GM23338 (cell line): ENCODE data around the gene GPC6. TPM values are rescaled to one million over a fixed set of nuclear protein-coding genes. Genes with fewer than 3 reads are reported as not detected.

Experiments
- ATAC-seq: fragments of 200-7000 bp; cut with Tn5 transposase; 3 replicates; pipeline ENCODE4 v1.9.1; 2020
- DNase-seq: peaks from one replicate; pipeline ENCODE4 v3.0.0-alpha.2; 2015; ENCODE audit warnings: low spot score
- H2AFZ ChIP-seq: fragments of 200-600 bp; sonication (generic); 2 replicates; pipeline ENCODE4 v1.8.0; 2016; ENCODE audit warnings: antibody characterized with exemption, mild to moderate bottlenecking, moderate library complexity
- H3F3A ChIP-seq: fragments of 200-600 bp; sonication (generic); replicated peaks from 2 replicates; pipeline ENCODE4 v1.8.0; 2017; ENCODE audit warnings: antibody characterized with exemption, mixed run types, low read depth
- H3K27ac ChIP-seq: fragments of 200-600 bp; sonication (generic); 2 replicates; pipeline ENCODE4 v1.6.1; 2016; ENCODE audit warnings: low read depth
- H3K27me3 ChIP-seq: fragments of 200-600 bp; sonication (generic); 2 replicates; pipeline ENCODE4 v1.8.0; 2016; ENCODE audit warnings: mild to moderate bottlenecking, mixed run types, moderate library complexity; ENCODE audit not compliant: insufficient read depth
- H3K36me3 ChIP-seq: fragments of 200-600 bp; sonication (generic); 2 replicates; pipeline ENCODE4 v1.8.0; 2016; ENCODE audit warnings: mild to moderate bottlenecking; ENCODE audit not compliant: insufficient read depth
- H3K4me1 ChIP-seq: fragments of 200-600 bp; sonication (generic); 2 replicates; pipeline ENCODE4 v1.8.0; 2016; ENCODE audit warnings: mild to moderate bottlenecking, moderate library complexity; ENCODE audit not compliant: insufficient read depth
- H3K4me2 ChIP-seq: fragments of 200-600 bp; sonication (generic); 2 replicates; pipeline ENCODE4 v1.7.1; 2017; ENCODE audit warnings: mixed run types
- H3K4me3 ChIP-seq: fragments of 200-600 bp; sonication (generic); 2 replicates; pipeline ENCODE4 v1.6.1; 2016; ENCODE audit warnings: mixed run types
- H3K79me2 ChIP-seq: fragments of 200-600 bp; sonication (generic); replicated peaks from 2 replicates; pipeline ENCODE4 v1.8.0; 2017; ENCODE audit warnings: mild to moderate bottlenecking; ENCODE audit not compliant: insufficient read depth
- H3K9me2 ChIP-seq: fragments of 200-600 bp; sonication (generic); 2 replicates; pipeline ENCODE4 v1.8.0; 2017; ENCODE audit not compliant: insufficient read depth
- H4K20me1 ChIP-seq: fragments of 200-600 bp; sonication (generic); replicated peaks from 2 replicates; pipeline ENCODE4 v1.8.0; 2017; ENCODE audit warnings: mild to moderate bottlenecking; ENCODE audit not compliant: insufficient read depth
- H3K27ac Mint-ChIP-seq: 2 replicates; pipeline ENCODE4 v1.8.0; 2020; ENCODE audit warnings: inconsistent platforms, mild to moderate bottlenecking, moderate library complexity, mixed read lengths
- H3K27me3 Mint-ChIP-seq: 3 replicates; pipeline ENCODE4 v1.8.0; 2022; ENCODE audit warnings: low read depth, mild to moderate bottlenecking, moderate library complexity, mixed read lengths, inconsistent platforms; ENCODE audit not compliant: insufficient read depth, poor library complexity
- H3K36me3 Mint-ChIP-seq: 3 replicates; pipeline ENCODE4 v1.8.0; 2021; ENCODE audit warnings: low read depth, mild to moderate bottlenecking, inconsistent platforms, moderate library complexity, mixed read lengths
- H3K4me1 Mint-ChIP-seq: 3 replicates; pipeline ENCODE4 v1.8.0; 2020; ENCODE audit warnings: mild to moderate bottlenecking, inconsistent platforms, mixed read lengths
- H3K4me3 Mint-ChIP-seq: 3 replicates; pipeline ENCODE4 v1.8.0; 2021; ENCODE audit warnings: moderate library complexity, mild to moderate bottlenecking, inconsistent platforms, mixed read lengths
- H3K9me3 Mint-ChIP-seq: 3 replicates; pipeline ENCODE4 v1.8.0; 2020; ENCODE audit warnings: moderate library complexity, mild to moderate bottlenecking, inconsistent platforms, mixed read lengths
- CREB1 ChIP-seq: fragments of 250-450 bp; sonication (Bioruptor Pico); IDR thresholded peaks from 2 replicates; pipeline ENCODE4 v1.5.0; 2020; ENCODE audit warnings: low read depth, mild to moderate bottlenecking, moderate library complexity
- NANOG ChIP-seq: IDR thresholded peaks from 2 replicates; pipeline ENCODE4 v1.6.1; 2016; ENCODE audit warnings: antibody characterized with exemption, borderline replicate concordance
- ZNF114 ChIP-seq: fragments of 250-450 bp; sonication (Bioruptor Pico); IDR thresholded peaks from 2 replicates; pipeline ENCODE4 v1.5.0; 2020; ENCODE audit warnings: mild to moderate bottlenecking, moderate library complexity
- polyA plus RNA-seq: library from polyadenylated mRNA; unstranded; fragments of >200 nt; fragmentation: Nextera tagmentation; extraction: Ambion mirVana; gene quantifications from 2 replicates; pipeline ENCODE4 v1.2.1, GENCODE V29; 2016
- total RNA-seq: library from RNA; depleted of rRNA; stranded (reverse); fragments of >200 nt; shearing (Covaris generic); gene quantifications from 2 replicates; pipeline ENCODE4 v1.2.3, GENCODE V29; 2014
- TF ChIP-seq, protein P1 (sequence below): fragments of 250-450 bp; sonication (Bioruptor Pico); IDR thresholded peaks from 2 replicates; pipeline ENCODE4 v1.5.0; 2020; ENCODE audit warnings: mild to moderate bottlenecking, moderate library complexity
- TF ChIP-seq, protein P2 (sequence below): IDR thresholded peaks from 2 replicates; pipeline ENCODE4 v1.6.1; 2016; ENCODE audit warnings: antibody characterized with exemption

Gene GPC6
- total and polyA plus RNA-seq, 2 experiments from 2014 or later, result 6.4 to 28.6 TPM

DNA sequence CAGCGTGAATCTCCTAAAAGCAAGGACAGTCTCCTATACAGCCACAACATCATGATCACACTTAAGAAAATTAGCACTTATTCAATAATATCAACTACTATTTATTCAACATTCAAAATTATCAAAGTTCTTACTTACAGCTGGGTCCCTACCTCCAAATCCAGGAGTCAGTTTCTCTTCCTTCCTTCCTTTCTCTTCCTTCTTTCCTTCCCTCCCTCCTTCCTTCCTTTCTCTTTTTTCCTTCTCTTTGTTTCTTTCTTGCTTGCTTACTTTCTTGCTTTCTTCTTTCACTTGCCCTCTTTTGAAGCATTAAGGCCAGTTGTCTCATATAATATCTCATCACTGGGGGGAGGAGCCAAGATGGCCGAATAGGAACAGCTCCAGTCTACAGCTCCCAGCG lies 1145.2 kb downstream of the GPC6 start (continued):
- TF ChIP-seq, protein P1, sequence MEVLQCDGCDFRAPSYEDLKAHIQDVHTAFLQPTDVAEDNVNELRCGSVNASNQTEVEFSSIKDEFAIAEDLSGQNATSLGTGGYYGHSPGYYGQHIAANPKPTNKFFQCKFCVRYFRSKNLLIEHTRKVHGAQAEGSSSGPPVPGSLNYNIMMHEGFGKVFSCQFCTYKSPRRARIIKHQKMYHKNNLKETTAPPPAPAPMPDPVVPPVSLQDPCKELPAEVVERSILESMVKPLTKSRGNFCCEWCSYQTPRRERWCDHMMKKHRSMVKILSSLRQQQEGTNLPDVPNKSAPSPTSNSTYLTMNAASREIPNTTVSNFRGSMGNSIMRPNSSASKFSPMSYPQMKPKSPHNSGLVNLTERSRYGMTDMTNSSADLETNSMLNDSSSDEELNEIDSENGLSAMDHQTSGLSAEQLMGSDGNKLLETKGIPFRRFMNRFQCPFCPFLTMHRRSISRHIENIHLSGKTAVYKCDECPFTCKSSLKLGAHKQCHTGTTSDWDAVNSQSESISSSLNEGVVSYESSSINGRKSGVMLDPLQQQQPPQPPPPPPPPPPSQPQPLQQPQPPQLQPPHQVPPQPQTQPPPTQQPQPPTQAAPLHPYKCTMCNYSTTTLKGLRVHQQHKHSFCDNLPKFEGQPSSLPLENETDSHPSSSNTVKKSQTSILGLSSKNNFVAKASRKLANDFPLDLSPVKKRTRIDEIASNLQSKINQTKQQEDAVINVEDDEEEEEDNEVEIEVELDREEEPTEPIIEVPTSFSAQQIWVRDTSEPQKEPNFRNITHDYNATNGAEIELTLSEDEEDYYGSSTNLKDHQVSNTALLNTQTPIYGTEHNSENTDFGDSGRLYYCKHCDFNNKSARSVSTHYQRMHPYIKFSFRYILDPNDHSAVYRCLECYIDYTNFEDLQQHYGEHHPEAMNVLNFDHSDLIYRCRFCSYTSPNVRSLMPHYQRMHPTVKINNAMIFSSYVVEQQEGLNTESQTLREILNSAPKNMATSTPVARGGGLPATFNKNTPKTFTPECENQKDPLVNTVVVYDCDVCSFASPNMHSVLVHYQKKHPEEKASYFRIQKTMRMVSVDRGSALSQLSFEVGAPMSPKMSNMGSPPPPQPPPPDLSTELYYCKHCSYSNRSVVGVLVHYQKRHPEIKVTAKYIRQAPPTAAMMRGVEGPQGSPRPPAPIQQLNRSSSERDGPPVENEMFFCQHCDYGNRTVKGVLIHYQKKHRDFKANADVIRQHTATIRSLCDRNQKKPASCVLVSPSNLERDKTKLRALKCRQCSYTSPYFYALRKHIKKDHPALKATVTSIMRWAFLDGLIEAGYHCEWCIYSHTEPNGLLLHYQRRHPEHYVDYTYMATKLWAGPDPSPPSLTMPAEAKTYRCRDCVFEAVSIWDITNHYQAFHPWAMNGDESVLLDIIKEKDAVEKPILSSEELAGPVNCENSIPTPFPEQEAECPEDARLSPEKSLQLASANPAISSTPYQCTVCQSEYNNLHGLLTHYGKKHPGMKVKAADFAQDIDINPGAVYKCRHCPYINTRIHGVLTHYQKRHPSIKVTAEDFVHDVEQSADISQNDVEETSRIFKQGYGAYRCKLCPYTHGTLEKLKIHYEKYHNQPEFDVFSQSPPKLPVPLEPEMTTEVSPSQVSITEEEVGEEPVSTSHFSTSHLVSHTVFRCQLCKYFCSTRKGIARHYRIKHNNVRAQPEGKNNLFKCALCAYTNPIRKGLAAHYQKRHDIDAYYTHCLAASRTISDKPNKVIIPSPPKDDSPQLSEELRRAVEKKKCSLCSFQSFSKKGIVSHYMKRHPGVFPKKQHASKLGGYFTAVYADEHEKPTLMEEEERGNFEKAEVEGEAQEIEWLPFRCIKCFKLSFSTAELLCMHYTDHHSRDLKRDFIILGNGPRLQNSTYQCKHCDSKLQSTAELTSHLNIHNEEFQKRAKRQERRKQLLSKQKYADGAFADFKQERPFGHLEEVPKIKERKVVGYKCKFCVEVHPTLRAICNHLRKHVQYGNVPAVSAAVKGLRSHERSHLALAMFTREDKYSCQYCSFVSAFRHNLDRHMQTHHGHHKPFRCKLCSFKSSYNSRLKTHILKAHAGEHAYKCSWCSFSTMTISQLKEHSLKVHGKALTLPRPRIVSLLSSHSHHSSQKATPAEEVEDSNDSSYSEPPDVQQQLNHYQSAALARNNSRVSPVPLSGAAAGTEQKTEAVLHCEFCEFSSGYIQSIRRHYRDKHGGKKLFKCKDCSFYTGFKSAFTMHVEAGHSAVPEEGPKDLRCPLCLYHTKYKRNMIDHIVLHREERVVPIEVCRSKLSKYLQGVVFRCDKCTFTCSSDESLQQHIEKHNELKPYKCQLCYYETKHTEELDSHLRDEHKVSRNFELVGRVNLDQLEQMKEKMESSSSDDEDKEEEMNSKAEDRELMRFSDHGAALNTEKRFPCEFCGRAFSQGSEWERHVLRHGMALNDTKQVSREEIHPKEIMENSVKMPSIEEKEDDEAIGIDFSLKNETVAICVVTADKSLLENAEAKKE (CRISPR knock-in tag), result no peak

DNA sequence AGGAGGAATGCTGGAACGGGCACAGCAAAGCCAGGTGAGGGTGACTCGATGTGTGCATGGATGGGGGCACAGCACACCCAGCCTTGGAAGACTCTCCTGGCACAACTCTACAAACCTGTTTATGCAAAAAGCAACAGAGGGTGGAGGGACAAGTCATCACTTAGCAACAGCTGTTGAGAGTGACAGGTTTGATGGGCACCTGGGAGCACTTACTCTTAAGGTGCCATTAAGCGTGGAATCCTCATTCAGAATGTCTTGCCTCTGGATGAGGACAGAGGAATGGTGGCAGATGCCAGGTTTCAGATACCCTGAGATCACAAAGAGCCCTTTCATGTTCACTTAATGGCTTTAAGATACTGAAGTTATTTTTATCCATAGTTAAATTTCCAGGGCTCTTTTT lies 1155.9 kb downstream of the GPC6 start:
- no peak overlapping the region for H3K27ac ChIP-seq
- no peak overlapping the region for H3K4me3 ChIP-seq
- H3K36me3 ChIP-seq, result no peaks in the 10 kb centered on the region
- no peaks in the 10 kb centered on the region for H3K9me2 ChIP-seq
- no peaks in the 10 kb centered on the region; the same call in 1 of the 2 replicates for H3K4me1 ChIP-seq
- H3K27me3 Mint-ChIP-seq, result no peaks in the 10 kb centered on the region
- no peak overlapping the region for H3K4me2 ChIP-seq
- H3K27ac Mint-ChIP-seq, result no peak overlapping the region
- H3F3A ChIP-seq, result no peaks in the 10 kb centered on the region
- no peaks in the 10 kb centered on the region for H3K27me3 ChIP-seq
- H3K4me3 Mint-ChIP-seq, result no peak overlapping the region
- no peaks in the 10 kb centered on the region for H3K36me3 Mint-ChIP-seq
- peaks cover 10% of the 10 kb centered on the region for H3K4me1 Mint-ChIP-seq
- ATAC-seq, result no peak
- DNase-seq, result no peak
- peaks cover 3% of the 10 kb centered on the region; the same call in 2 of the 3 replicates for H3K9me3 Mint-ChIP-seq
- no peaks in the 10 kb centered on the region for H3K79me2 ChIP-seq
- no peaks in the 10 kb centered on the region for H4K20me1 ChIP-seq
- no peak overlapping the region for H2AFZ ChIP-seq
- TF ChIP-seq, protein P1 (CRISPR knock-in tag), result no peak
- TF ChIP-seq NANOG (no peak), CREB1 (no peak), ZNF114 (CRISPR knock-in tag) (no peak)
- TF ChIP-seq, protein P2, sequence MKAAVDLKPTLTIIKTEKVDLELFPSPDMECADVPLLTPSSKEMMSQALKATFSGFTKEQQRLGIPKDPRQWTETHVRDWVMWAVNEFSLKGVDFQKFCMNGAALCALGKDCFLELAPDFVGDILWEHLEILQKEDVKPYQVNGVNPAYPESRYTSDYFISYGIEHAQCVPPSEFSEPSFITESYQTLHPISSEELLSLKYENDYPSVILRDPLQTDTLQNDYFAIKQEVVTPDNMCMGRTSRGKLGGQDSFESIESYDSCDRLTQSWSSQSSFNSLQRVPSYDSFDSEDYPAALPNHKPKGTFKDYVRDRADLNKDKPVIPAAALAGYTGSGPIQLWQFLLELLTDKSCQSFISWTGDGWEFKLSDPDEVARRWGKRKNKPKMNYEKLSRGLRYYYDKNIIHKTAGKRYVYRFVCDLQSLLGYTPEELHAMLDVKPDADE, result no peak
